Spleen (tissue), 11 donors: ENCODE results near the gene MOCS1. TPM values are rescaled to one million over a fixed set of nuclear protein-coding genes. Genes with fewer than 3 reads are reported as not detected.

ENCODE experiments used
- DNase-seq: peaks from one replicate; pipeline ENCODE4 v3.0.0-alpha.2; 2020
- H3K27ac ChIP-seq, 8 donors: fragments of 200-600 bp; sonication (generic) in 7 of 8; 1 replicate in 4 of 8; 2 replicates in 4 of 8; pipeline versions ENCODE4 v1.5.0 to v1.8.0; 2016 to 2021; ENCODE audit warnings: inconsistent platforms in 4 of 8, mild to moderate bottlenecking in 4 of 8, moderate library complexity in 1 of 8
- H3K27me3 ChIP-seq, 7 donors: fragments of 200-600 bp; sonication (generic) in 6 of 7; replicated peaks in 1 of 7; 1 replicate in 4 of 7; 2 replicates in 3 of 7; pipeline versions ENCODE4 v1.5.0 to v1.8.0; 2016 to 2021; ENCODE audit warnings: inconsistent platforms in 3 of 7, mild to moderate bottlenecking in 1 of 7
- H3K36me3 ChIP-seq, 6 donors: fragments of 200-600 bp; sonication (generic) in 5 of 6; 1 replicate in 4 of 6; 2 replicates in 2 of 6; pipeline versions ENCODE4 v1.5.0 to v1.8.0; 2016 to 2021; ENCODE audit warnings: inconsistent platforms in 2 of 6
- H3K4me1 ChIP-seq, 6 donors: fragments of 200-600 bp; sonication (generic) in 5 of 6; 1 replicate in 3 of 6; 2 replicates in 3 of 6; pipeline versions ENCODE4 v1.5.0 to v1.8.0; 2016 to 2021; ENCODE audit warnings: inconsistent platforms in 3 of 6
- H3K4me3 ChIP-seq, 8 donors: fragments of 200-600 bp; sonication (generic) in 7 of 8; 1 replicate in 4 of 8; 2 replicates in 4 of 8; pipeline versions ENCODE4 v1.5.0 to v1.8.0; 2016 to 2021; ENCODE audit warnings: inconsistent platforms in 4 of 8, mild to moderate bottlenecking in 4 of 8, moderate library complexity in 2 of 8
- H3K9me3 ChIP-seq, 8 donors: fragments of 200-600 bp; sonication (generic) in 7 of 8; 1 replicate in 4 of 8; 2 replicates in 4 of 8; pipeline versions ENCODE4 v1.5.0 to v1.8.0; 2016 to 2021; ENCODE audit warnings: inconsistent platforms in 4 of 8
- POLR2A ChIP-seq, 3 donors: fragments of 450-650 bp; IDR thresholded peaks; one replicate each; pipeline ENCODE4 v1.5.1; 2017; ENCODE audit warnings: antibody characterized with exemption in 3 of 3, mild to moderate bottlenecking in 1 of 3
- POLR2AphosphoS5 ChIP-seq, 3 donors: sonication (generic); formaldehyde crosslinking; IDR thresholded peaks; one replicate each; pipeline ENCODE4 v1.5.1; 2017; ENCODE audit warnings: antibody characterized with exemption in 3 of 3
- WGBS, 5 donors: extraction: QIAGEN DNeasy Blood & Tissue Kit in 3 of 5; methylation state at CpG; one replicate each; pipeline versions ENCODE4 v1.1.5 to v1.1.7; 2013 to 2018; 5-methylcytosine and 5-hydroxymethylcytosine counted together
- intact Hi-C: fragments of 100-400 bp; cut with DNase I; formaldehyde crosslinking; loops from one replicate; pipeline ENCODE4 v1.15.0; 2023; ENCODE audit warnings: low total_unique reads
- polyA plus RNA-seq, 3 donors: library from polyadenylated mRNA; stranded (reverse); fragments of 200-250 nt; gene quantifications; one replicate each; pipeline ENCODE4 v1.2.1, GENCODE V29; 2013
- total RNA-seq, 7 donors: library from RNA; depleted of rRNA in 3 of 7; stranded (reverse); fragments of >200 nt in 3 of 7; fragmentation: NEBNext Ultra II Directional in 4 of 7; extraction: Animal tissue kit (Norgen Biotek cat#: 25700) in 4 of 7; gene quantifications; one replicate each; pipeline versions ENCODE4 v1.1.0 to v1.2.1, GENCODE V29; 2016 to 2021
- TF ChIP-seq, protein P1 (sequence below), 11 experiments: fragments of 200-600 bp in 7 of 11; fragments of 450-650 bp in 4 of 11; sonication (generic) in 4 of 11; IDR thresholded peaks in 8 of 11; conservative IDR thresholded peaks in 3 of 11; 1 replicate in 7 of 11; 2 replicates in 4 of 11; pipeline versions ENCODE4 v1.4.0 to v1.8.0; 2016 to 2021; ENCODE audit warnings: antibody characterized with exemption in 11 of 11, inconsistent platforms in 4 of 11, mild to moderate bottlenecking in 1 of 11
- donor health status: healthy with polysubstance abuse.
- donor health status: DM: no; HTN: no; CAD: no; lungs with moderate emphysema.
- donor health status: DM: no; HTN: no; CAD: no.
- donor health status: Bipolar disorder and iron deficiency.
- donor health status: healthy.
- donor health status: DM: no; HTN: no; CAD: no.
- donor health status: DM: yes; HTN: yes; CAD: no.

MOCS1 gene
- total and polyA plus RNA-seq, 10 donors: 1.2 to 10.2 (median 5.6) TPM

- no peaks in the 10 kb centered on the region for H3K27me3 ChIP-seq
- DNase-seq: no peak
- H3K36me3 ChIP-seq: peaks cover 0 to 49% (median 5%) of the 10 kb centered on the region in 6 donors
- H3K9me3 ChIP-seq: no peaks in the 10 kb centered on the region
- whole genome bisulfite sequencing, 5 donors: 87 to 91% (median 90%) methylated on average over 9 to 10 of the region's 10 CpGs
- no peak overlapping the region for H3K27ac ChIP-seq
- intact Hi-C loops: no loop called here
- no peak for TF ChIP-seq POLR2AphosphoS5 (IDR thresholded peaks at IDR 0.05)
- TF ChIP-seq POLR2A (IDR thresholded peaks at IDR 0.05): no peak
- TF ChIP-seq, protein P1, sequence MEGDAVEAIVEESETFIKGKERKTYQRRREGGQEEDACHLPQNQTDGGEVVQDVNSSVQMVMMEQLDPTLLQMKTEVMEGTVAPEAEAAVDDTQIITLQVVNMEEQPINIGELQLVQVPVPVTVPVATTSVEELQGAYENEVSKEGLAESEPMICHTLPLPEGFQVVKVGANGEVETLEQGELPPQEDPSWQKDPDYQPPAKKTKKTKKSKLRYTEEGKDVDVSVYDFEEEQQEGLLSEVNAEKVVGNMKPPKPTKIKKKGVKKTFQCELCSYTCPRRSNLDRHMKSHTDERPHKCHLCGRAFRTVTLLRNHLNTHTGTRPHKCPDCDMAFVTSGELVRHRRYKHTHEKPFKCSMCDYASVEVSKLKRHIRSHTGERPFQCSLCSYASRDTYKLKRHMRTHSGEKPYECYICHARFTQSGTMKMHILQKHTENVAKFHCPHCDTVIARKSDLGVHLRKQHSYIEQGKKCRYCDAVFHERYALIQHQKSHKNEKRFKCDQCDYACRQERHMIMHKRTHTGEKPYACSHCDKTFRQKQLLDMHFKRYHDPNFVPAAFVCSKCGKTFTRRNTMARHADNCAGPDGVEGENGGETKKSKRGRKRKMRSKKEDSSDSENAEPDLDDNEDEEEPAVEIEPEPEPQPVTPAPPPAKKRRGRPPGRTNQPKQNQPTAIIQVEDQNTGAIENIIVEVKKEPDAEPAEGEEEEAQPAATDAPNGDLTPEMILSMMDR (IDR thresholded peaks at IDR 0.05 in 8 of 11, conservative IDR thresholded peaks at IDR 0.05 in 3 of 11): no peak
- no peaks in the 10 kb centered on the region for H3K4me1 ChIP-seq
- no peak overlapping the region for H3K4me3 ChIP-seq
Observed at GRCh38 chr6:39911513-39912125, 22.6 kb downstream of the MOCS1 start.

GRCh38 chr6:39910744-39911143 is 23.5 kb downstream of the MOCS1 start:
- WGBS, 5 donors: 73 to 91% (median 79%) methylated on average over 2 of the region's 2 CpGs
- DNase-seq: no peak
- TF ChIP-seq POLR2AphosphoS5 (IDR thresholded peaks at IDR 0.05) (no peak), POLR2A (IDR thresholded peaks at IDR 0.05) (no peak)
- TF ChIP-seq, protein P1 (IDR thresholded peaks at IDR 0.05 in 8 of 11, conservative IDR thresholded peaks at IDR 0.05 in 3 of 11): no peak
- no peaks in the 10 kb centered on the region for H3K9me3 ChIP-seq
- H3K27ac ChIP-seq: no peak overlapping the region
- H3K4me3 ChIP-seq: no peak overlapping the region
- peaks cover 0 to 52% (median 3%) of the 10 kb centered on the region in 6 donors for H3K36me3 ChIP-seq
- intact Hi-C loops: no loop called here
- no peaks in the 10 kb centered on the region for H3K27me3 ChIP-seq
- H3K4me1 ChIP-seq: no peaks in the 10 kb centered on the region

- intact Hi-C loops: no loop called here
- TF ChIP-seq POLR2AphosphoS5 (IDR thresholded peaks at IDR 0.05) (no peak), POLR2A (IDR thresholded peaks at IDR 0.05) (no peak)
- TF ChIP-seq, protein P1 (IDR thresholded peaks at IDR 0.05 in 8 of 11, conservative IDR thresholded peaks at IDR 0.05 in 3 of 11): no peak
- H3K36me3 ChIP-seq: peaks cover 0 to 52% (median under 1%) of the 10 kb centered on the region in 6 donors
- H3K27me3 ChIP-seq: no peaks in the 10 kb centered on the region
- no peaks in the 10 kb centered on the region for H3K4me1 ChIP-seq
- no peak overlapping the region for H3K27ac ChIP-seq
- no peak overlapping the region for H3K4me3 ChIP-seq
- DNase-seq: no peak
- no peaks in the 10 kb centered on the region for H3K9me3 ChIP-seq
Observed at GRCh38 chr6:39910164-39910563, 24.1 kb downstream of the MOCS1 start.

GRCh38 chr6:39909701-39910100 is 24.6 kb downstream of the MOCS1 start:
- peaks cover 0 to 52% (median 0%) of the 10 kb centered on the region in 6 donors for H3K36me3 ChIP-seq
- H3K4me1 ChIP-seq: no peaks in the 10 kb centered on the region
- 93 to 97% (median 95%) methylated on average over 5 of the region's 5 CpGs for WGBS, 5 donors
- no peak overlapping the region for H3K27ac ChIP-seq
- H3K4me3 ChIP-seq: no peak overlapping the region
- no peaks in the 10 kb centered on the region for H3K9me3 ChIP-seq
- no peaks in the 10 kb centered on the region for H3K27me3 ChIP-seq
- intact Hi-C loops: no loop called here
- DNase-seq: no peak
- TF ChIP-seq POLR2A (IDR thresholded peaks at IDR 0.05) (no peak), POLR2AphosphoS5 (IDR thresholded peaks at IDR 0.05) (peak in 2 of 3 donors; percentile 15 to 45)
